Pancreas (tissue), 10 donors: ENCODE results near the gene CHRDL2. TPM values are rescaled to one million over a fixed set of nuclear protein-coding genes. Genes with fewer than 3 reads are reported as not detected.
"Not testable (repeated sequence)": the region's sequence is repeated elsewhere in the genome, so short reads cannot be mapped to it uniquely, and the experiment has no call there.

Experiments
- ATAC-seq, 4 donors: fragments of 200-7000 bp; cut with Tn5 transposase; one replicate each; pipeline versions ENCODE4 v1.8.0 to v1.9.1; 2020; ENCODE audit warnings: mild to moderate bottlenecking in 4 of 4, moderate library complexity in 4 of 4
- DNase-seq, 6 donors: peaks; one replicate each; pipeline ENCODE4 v3.0.0-alpha.2; 2020
- FAIRE-seq: peaks from 2 replicates; lab custom pipeline; 2012; peaks lifted over from hg19 to GRCh38; lab: Jason Lieb, UNC
- H3K27ac ChIP-seq, 4 donors: fragments of 200-600 bp; sonication (generic); 1 replicate in 3 of 4; 2 replicates in 1 of 4; pipeline versions ENCODE4 v1.5.0 to v1.8.0; 2020
- H3K27me3 ChIP-seq, 4 donors: fragments of 200-600 bp; one replicate each; pipeline ENCODE4 v1.8.0; 2021
- H3K36me3 ChIP-seq, 3 donors: fragments of 200-600 bp; sonication (generic) in 1 of 3; one replicate each; pipeline versions ENCODE4 v1.5.0 to v1.8.0; 2020 to 2021
- H3K4me1 ChIP-seq, 3 donors: fragments of 200-600 bp; one replicate each; pipeline ENCODE4 v1.8.0; 2021
- H3K4me3 ChIP-seq, 4 donors: fragments of 200-600 bp; sonication (generic) in 2 of 4; one replicate each; pipeline versions ENCODE4 v1.5.0 to v1.8.0; 2020 to 2021
- H3K9me3 ChIP-seq, 4 donors: fragments of 200-600 bp; one replicate each; pipeline ENCODE4 v1.8.0; 2021
- CTCF ChIP-seq, 4 donors: fragments of 200-600 bp; sonication (generic) in 3 of 4; IDR thresholded peaks; one replicate each; pipeline versions ENCODE4 v1.5.0 to v1.8.0; 2021; ENCODE audit warnings: antibody characterized with exemption in 4 of 4
- WGBS, 2 donors: extraction: QIAGEN DNeasy Blood & Tissue Kit; methylation state at CpG; one replicate each; pipeline ENCODE4 v1.1.7; 2013; 5-methylcytosine and 5-hydroxymethylcytosine counted together
- intact Hi-C, 3 donors: fragments of 100-400 bp; cut with DNase I; formaldehyde crosslinking; loops; one replicate each; pipeline versions ENCODE4 v1.11.1 to v1.14.2; 2022
- polyA plus RNA-seq, 2 donors: library from polyadenylated mRNA; stranded (reverse); fragments of 200-250 nt; gene quantifications; one replicate each; pipeline ENCODE4 v1.2.3, GENCODE V29; 2013
- total RNA-seq, 6 donors: library from RNA; stranded (reverse); fragmentation: NEBNext Ultra II Directional in 4 of 6; extraction: Animal tissue kit (Norgen Biotek cat#: 25700) in 4 of 6; gene quantifications; one replicate each; pipeline versions ENCODE4 v1.2.1 to v1.2.4, GENCODE V29; 2021 to 2023
- donor health status: healthy with polysubstance abuse.
- donor health status: DM: no; HTN: no; CAD: no; lungs with moderate emphysema.
- donor health status: DM: no; HTN: no; CAD: no.
- donor health status: control.
- donor health status: control.
- donor health status: Bipolar disorder and iron deficiency.
- donor health status: DM: yes; HTN: yes; CAD: no.
- donor health status: DM: no; HTN: no; CAD: no.
- donor health status: DM: no; HTN: no; CAD: no.
- donor health status: DM: yes; HTN: yes; CAD: no.

The CHRDL2 gene
- total and polyA plus RNA-seq, 8 donors: 0.72 to 6.9 (median 2.0) TPM; not detected in 1

- H3K4me3 ChIP-seq: no peak overlapping the region
- FAIRE-seq: no peak
- H3K4me1 ChIP-seq: peaks cover 0 to 9% (median 7%) of the 10 kb centered on the region in 3 donors
- intact Hi-C loops: no loop called here
- no peak overlapping the region for H3K27ac ChIP-seq
- 77 to 84% methylated on average over 5 of the region's 5 CpGs for WGBS, 2 donors
- no peak for DNase-seq
- no peaks in the 10 kb centered on the region for H3K9me3 ChIP-seq
- H3K27me3 ChIP-seq: no peaks in the 10 kb centered on the region
- ATAC-seq: no peak
- TF ChIP-seq CTCF (IDR thresholded peaks at IDR 0.05): no peak
- no peaks in the 10 kb centered on the region for H3K36me3 ChIP-seq
Measured at GRCh38 chr11:74770456-74770855, 39.2 kb upstream of the CHRDL2 start.

- no peak for FAIRE-seq
- ATAC-seq: no peak
- Histone ChIP-seq H3K27me3 (no peaks in the 10 kb centered on the region), H3K9me3 (no peaks in the 10 kb centered on the region), H3K36me3 (no peaks in the 10 kb centered on the region), H3K4me1 (peaks cover 0 to 9% (median 0%) of the 10 kb centered on the region in 3 donors), H3K27ac (no peak overlapping the region), H3K4me3 (no peak overlapping the region)
- 72 to 76% methylated on average over 2 of the region's 2 CpGs for WGBS, 2 donors
- intact Hi-C loops: no loop called here
- DNase-seq: no peak
- no peak for TF ChIP-seq CTCF (IDR thresholded peaks at IDR 0.05)
Measured at GRCh38 chr11:74769055-74769707, 38.0 kb upstream of the CHRDL2 start.

GRCh38 chr11:74768172-74768651 lies 37.0 kb upstream of the CHRDL2 start:
- FAIRE-seq, H3K4me3 ChIP-seq, intact Hi-C loops, H3K36me3 ChIP-seq, H3K4me1 ChIP-seq, H3K27ac ChIP-seq, H3K9me3 ChIP-seq, DNase-seq, H3K27me3 ChIP-seq, ATAC-seq: not testable (repeated sequence)
- WGBS, 2 donors: 95 to 98% methylated on average over 9 of the region's 9 CpGs

- TF ChIP-seq CTCF (IDR thresholded peaks at IDR 0.05): no peak
- no peak for ATAC-seq
- no peak for FAIRE-seq
- Histone ChIP-seq H3K27ac (no peak overlapping the region), H3K27me3 (no peaks in the 10 kb centered on the region), H3K36me3 (no peaks in the 10 kb centered on the region), H3K4me3 (no peak overlapping the region), H3K4me1 (peaks cover 0 to under 1% (median 0%) of the 10 kb centered on the region in 3 donors), H3K9me3 (no peaks in the 10 kb centered on the region)
- intact Hi-C loops: no loop called here
- 97% methylated on average over 1 of the region's 1 CpG for WGBS, 2 donors
- DNase-seq: no peak
Measured at GRCh38 chr11:74766905-74767304, 35.7 kb upstream of the CHRDL2 start.

- DNase-seq (no peak), ATAC-seq (no peak), FAIRE-seq (no peak)
- H3K4me1 ChIP-seq: peaks cover 12 to 31% (median 22%) of the 10 kb centered on the region in 3 donors
- no peaks in the 10 kb centered on the region for H3K36me3 ChIP-seq
- WGBS, 2 donors: 75 to 94% methylated on average over 1 of the region's 1 CpG
- no peaks in the 10 kb centered on the region for H3K27me3 ChIP-seq
- H3K4me3 ChIP-seq: no peak overlapping the region
- H3K9me3 ChIP-seq: no peaks in the 10 kb centered on the region
- intact Hi-C loops: no loop called here
- no peak for TF ChIP-seq CTCF (IDR thresholded peaks at IDR 0.05)
- H3K27ac ChIP-seq: no peak overlapping the region
Measured at GRCh38 chr11:74756571-74756970, 25.3 kb upstream of the CHRDL2 start.
